GM19455 (cell line): Measurements from ENCODE around the gene GLB1L2.
"Not testable (repeated sequence)": the region's sequence is repeated elsewhere in the genome, so short reads cannot be mapped to it uniquely, and the experiment has no call there.

Experiments
- ATAC-seq: cut with Tn5 transposase; IDR thresholded peaks from one replicate; pipeline ENCODE4 v1.9.1; 2021; ENCODE audit not compliant: unreplicated experiment

Gene GLB1L2, protein sequence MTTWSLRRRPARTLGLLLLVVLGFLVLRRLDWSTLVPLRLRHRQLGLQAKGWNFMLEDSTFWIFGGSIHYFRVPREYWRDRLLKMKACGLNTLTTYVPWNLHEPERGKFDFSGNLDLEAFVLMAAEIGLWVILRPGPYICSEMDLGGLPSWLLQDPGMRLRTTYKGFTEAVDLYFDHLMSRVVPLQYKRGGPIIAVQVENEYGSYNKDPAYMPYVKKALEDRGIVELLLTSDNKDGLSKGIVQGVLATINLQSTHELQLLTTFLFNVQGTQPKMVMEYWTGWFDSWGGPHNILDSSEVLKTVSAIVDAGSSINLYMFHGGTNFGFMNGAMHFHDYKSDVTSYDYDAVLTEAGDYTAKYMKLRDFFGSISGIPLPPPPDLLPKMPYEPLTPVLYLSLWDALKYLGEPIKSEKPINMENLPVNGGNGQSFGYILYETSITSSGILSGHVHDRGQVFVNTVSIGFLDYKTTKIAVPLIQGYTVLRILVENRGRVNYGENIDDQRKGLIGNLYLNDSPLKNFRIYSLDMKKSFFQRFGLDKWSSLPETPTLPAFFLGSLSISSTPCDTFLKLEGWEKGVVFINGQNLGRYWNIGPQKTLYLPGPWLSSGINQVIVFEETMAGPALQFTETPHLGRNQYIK

DNA sequence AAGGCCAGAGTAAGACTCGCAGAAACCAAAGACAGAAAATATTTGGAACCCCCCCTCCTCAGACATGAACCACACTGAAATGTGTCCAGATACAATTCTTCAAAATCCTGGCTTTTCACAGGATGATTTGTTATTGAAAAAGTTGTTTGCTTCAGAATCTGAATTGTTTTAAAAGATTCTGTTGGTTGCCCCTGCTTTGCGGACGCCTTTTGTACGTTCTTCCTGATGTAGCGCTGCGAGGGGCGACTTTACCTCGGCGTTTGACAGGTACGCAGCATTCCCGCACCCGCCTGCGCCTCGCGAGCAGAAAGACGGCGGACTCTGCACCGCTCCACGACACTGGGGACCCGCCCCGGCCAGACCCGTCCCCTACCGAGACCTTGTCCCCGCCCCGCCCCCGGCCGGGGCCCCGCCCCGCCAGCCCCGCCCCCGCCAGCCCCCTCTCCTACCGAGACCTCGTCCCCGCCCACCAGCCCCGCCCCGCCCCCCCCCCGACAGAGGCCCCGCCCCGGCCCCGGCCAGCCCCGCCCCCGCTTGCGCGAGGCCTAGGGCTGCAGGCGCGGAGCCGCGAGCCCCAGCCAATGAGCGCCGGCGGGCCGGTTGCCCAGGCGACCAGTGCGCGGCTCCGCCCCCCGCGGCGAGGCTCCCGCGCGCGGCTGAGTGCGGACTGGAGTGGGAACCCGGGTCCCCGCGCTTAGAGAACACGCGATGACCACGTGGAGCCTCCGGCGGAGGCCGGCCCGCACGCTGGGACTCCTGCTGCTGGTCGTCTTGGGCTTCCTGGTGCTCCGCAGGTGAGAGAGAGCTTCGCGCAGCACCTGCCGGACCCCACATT is at the start of gene GLB1L2:
TSS of gene GLB1L2 (plus strand) at position 635 of the 835 bp plus-strand sequence. CDS start at position 709, 74 bp downstream.
- peak; percentile 58 for ATAC-seq

DNA sequence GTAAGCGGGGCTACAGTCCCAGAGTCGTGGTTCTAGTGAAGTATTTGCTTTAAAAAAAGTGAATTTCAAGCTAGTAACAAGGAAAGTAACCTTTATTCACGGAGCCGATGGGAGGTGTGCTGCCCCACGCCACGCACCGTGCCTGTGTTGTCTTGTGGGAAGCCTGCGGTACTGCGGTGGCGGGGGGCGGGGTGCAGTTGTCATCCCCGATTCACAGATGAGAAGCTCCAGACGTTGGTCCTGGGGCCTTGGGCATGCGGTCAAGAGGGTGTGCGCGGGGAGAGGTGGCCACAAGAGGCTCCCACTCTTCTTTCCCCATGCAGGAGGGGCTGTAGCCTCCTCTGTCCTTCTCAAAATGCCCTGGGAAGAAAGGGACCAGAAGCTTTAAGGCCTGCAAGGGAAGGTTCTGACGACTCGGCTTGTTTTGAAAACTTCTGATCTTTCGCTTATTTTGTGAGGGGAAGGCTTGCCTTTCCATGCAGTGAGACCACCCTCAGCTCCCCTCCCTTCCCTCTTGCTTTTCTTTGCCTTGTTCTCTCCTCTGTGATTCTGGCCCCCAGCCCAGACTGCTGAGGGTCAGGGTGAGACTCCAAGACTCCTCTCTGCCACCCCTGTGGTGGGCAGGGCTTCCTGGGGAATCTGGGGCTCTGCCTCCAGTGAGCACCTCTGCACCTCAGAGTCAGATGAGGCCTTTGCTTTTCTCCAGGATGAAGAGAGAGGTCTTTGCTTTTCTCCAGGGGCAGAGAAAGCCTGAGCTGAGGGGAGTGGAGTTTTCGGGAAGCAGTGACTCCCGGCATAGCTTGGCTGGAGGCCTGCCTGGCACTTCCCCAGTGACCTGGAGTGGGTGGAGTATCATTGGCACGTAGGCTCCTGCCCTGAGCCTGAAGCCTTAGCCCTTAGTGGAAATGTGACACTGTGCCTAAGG is 49.4 kb upstream of the GLB1L2 start:
- no peak for ATAC-seq

DNA sequence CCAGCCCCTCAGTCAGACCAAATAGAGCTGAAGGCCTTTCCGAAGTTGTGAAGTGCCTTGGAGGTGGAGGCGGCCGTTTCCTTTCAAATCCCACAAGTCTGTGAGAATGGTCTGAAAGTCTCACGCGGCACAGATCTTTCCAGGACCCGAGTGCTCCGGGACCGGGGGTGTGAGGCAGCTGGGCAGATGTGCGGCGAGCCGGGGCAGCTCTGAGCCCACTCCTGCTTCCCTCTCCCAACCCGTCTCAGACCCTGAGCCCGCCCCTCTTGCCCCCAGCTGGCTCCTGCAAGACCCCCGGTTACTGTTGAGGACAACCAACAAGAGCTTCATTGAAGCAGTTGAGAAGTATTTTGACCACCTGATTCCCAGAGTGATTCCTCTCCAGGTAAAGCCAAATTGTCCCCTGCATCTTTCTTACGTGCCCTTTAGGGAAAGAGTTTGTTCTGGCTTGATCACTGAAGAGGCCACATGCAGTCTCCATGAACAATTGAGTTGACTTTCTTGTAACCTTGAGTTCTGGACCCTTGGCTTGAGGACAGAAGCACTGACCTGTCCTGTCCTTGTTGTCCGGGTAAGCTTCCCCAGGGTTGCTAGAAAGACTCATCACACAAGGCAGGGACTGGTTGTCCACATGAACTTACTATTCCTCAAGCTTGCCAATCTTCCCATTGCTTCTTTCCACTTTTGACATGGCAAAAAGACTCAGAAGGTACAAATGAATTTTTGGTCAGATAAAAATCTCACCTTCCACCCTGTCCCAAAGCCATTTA is 48.1 kb upstream of the GLB1L2 start:
- no peak for ATAC-seq

DNA sequence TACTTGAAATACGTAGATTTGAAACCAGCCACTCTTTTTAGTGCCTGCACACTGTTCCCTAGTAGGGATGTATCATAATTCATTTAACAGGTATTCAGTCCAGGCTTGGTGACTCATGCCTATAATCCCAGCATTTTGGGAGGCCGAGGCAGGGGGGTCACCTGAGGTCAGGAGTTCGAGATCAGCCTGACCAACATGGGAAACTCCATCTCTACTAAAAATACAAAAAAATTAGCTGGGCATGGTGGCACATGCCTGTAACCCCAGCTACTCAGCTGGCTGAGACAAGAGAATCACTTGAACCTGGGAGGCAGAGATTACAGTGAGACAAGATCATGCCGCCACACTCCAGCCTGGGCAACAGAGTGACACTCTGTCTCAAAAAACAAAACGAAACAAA is 47.4 kb upstream of the GLB1L2 start:
- ATAC-seq = not testable (repeated sequence)

DNA sequence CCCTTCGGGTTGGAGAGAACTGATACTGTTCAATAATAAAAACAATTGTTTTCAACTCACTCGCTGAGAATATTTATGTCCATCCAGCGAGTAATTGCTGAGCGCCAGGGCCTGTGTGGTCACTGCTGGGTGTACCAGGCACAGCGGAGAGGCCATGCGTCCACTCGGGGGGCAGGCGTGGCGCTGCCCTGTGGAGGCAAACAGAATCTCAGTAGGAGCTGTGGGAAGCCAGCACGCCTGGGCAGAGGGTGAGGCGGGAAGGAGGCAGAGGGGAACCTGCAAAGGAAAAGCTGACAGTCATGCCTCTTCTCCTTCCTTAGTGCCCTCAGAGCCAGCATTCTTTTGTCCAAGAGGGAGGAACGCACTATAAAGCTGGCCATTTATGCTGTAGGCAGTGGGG is 44.2 kb upstream of the GLB1L2 start:
- ATAC-seq = no peak

DNA sequence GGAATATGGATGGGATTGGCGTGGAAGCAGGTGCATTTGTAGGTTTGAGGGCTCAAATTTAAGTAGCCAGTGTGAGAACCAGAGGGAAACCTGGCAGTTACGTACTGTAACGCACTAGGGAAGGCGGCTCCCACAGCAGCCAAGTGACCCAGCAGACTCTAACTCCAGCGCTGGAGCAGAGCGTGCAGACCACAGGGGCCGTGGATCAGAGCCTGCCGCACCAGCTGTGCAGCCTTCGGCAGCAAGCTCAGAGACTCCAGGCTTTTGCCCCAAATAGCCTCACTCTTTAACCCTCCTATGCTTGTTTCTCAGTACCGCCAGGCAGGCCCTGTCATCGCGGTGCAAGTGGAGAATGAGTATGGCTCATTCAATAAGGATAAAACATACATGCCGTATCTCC is 43.3 kb upstream of the GLB1L2 start:
- ATAC-seq = no peak

DNA sequence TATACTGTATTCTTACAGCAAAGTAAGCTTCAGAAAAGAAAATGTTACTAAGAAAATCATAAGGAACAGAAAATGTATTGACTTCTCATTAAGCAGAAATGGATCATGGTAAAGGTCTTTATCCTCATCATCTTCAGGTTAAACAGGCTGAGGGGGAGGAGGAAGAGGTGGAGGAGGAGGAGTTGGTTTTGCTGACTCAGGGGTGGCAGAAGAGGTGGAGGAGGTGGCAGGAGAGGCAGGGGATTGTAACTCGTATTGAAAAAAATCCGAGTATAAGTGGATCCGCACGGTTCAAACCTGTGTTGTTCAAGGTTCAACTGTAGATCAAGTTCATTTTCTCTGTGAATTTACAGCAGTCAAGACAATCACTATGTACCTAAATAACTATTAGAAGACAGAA is 42.6 kb upstream of the GLB1L2 start:
- no peak for ATAC-seq

DNA sequence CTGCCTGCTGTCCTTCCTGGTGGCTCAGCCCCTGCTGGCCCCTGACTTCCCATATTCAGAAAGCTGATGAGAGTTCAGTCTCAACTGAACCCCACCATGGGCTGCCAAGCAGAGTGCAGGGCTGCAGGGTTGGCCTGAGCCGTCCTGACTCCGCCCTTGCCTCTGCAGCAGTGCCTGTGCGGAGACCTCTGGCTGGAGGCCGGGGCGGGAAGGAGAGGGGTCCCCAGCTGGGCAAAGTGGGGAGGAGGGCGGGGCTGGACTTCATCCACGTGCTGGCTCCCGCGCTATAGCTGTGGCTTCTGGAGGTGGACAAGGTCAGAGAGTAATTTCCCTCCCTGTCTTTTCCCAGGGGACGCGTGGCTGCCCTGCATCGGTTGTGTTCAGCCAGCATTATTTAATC is 42.0 kb upstream of the GLB1L2 start:
- ATAC-seq = no peak

DNA sequence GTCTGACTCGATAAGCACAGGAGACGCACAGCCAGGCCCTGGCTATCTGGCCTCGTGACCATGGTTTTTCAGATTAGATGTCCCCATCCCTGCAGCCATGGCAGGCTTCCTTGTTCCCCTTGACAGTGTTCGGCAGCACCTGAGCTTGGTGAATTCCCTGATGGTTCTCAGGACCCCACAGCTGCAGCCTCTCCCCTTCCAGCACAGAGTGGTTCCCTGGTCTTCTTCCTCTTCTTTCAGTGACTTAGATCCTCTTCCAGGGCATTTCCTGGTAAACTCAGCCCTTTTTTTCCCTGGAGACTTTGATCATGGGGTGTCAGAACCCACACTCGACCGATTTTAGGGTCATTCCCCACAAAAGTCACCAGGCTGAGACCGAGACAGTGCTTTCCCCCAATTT is 41.1 kb upstream of the GLB1L2 start:
- no peak for ATAC-seq

DNA sequence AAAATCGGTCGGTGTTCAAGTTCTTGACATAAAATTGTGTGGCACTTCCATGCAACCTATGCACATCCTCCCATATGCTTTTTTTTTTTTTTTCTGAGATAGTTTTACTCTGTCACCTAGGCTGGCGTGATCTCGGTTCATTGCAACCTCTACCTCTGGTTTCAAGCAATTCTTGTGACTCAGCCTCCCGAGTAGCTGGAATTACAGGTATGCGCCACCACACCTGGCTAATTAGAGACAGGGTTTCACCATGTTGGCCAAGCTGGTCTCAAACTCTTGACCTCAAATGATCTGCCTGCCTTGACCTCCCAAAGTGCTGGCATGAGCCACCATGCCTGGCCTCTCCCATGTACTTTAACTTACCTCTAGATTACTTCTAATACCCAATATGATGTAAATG is 40.6 kb upstream of the GLB1L2 start:
- no peak for ATAC-seq

DNA sequence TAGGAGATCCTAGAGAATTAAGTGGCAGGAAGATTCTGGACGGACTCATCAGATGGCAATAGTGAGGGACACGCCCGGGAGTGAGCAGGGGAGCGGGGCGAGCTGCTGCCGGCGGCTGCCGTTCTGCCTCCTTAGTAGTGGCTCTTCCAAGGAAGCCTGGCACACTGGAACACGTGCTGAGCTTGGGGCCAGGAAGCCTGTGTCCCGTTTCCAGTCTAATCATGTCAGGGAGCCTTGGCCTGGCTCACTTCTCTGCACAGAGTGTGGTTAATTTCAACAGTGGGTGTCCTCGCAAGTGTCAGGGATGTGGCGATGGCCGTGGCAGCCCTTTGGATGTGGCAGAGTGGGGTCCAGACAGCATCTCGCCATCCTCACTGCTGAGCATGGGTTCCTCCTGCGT is 39.1 kb upstream of the GLB1L2 start:
- ATAC-seq = no peak

DNA sequence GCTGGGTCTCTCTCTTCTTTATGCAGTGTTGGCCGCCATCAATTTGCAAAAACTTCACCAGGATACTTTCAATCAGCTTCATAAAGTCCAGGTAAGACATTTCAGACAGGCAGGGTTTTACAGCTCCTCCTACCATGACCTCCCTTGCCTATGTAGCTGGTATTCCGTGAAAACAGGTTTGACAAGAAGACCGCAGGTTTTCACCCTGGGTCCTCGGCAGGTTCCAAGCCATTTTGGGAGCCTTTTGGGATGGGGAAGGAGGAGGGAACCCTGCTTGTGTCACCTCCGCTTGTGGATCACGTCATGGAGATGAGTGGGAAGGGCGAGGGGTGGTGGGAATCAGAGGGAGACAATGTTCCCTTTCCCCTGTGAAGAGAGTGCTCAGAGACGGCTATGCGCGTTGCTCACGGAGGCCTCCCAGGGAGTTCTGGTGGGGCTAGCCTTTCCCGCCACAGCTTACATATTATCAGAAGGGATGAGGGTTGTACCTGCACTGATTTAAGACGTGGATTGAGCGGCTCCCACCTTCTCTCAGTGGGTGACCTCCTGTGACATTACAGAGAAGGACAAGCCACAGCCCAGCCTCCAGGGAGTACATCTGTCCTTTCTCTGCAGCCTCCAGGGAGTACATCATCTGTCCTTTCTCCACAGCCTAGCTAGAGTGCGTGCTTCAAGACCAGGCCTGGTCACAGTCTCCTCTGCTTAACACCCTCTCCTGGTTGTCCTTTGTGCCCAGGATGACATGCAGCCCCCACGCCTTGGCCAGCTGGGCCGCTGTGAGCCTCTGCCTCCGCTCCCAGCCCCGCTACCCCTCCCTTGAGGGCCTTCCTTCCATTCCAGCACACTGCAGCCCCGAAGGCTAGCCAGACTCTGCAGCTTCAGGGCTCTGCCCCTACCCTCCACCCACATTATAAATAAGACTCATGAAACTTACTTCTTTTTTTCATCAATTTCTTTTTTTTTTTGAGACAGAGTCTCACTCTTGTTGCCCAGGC is 38.4 kb upstream of the GLB1L2 start:
- no peak for ATAC-seq

DNA sequence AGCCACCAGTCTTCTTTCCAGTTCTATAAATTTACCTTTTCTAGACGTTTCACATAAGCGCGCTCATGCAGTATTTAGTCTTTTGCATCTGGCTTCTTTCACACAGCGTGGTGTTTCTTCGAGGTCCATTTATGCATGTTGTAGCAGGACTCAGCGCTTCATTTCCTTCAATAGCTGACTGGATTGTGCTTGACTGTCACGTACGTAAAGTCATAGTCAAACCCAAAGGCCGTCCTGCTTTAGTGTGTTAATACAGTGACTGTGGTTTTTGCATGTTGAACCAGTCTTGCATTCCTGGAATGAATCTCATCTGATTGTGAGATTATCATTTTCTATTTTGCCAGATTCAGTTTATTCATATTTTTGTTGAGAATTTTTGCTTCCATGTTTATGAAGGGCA is 37.1 kb upstream of the GLB1L2 start:
- ATAC-seq = no peak

DNA sequence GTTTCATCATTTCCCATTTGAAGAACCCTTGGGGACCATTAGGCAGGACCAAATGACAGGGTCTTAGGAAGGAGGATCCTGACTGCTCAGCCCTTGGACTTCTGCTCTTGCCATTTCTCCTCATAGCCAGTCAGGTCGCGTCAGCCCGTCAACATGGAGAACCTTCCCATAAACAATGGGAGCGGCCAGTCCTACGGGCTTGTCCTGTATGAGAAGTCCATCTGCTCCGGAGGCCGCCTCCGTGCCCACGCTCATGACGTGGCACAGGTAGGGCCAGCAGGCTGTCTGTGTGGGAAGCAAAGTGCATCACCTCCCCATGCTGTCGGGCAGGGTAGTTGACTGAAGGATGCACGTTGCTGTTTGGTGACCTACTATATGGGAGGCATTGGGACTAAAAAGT is 19.6 kb upstream of the GLB1L2 start:
- ATAC-seq = no peak

DNA sequence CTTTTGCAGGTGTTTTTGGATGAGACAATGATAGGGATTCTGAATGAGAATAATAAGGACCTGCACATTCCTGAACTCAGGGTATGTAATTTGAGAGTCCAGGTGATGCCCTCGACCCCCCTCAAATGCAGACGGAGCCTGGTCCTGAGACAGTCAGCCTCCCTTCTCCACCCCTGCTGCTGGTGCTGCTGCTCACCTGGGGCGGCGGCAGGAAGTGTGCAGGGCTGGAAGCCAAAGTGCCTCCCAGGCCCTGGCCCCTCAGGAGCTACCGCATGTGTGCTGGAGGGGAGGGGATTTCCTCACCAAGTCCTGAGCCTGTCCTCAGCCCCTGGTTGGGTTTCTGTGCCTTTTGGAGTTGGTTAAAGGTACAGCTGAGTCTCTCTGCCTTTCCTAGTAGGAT is 19.0 kb upstream of the GLB1L2 start:
- ATAC-seq = no peak

DNA sequence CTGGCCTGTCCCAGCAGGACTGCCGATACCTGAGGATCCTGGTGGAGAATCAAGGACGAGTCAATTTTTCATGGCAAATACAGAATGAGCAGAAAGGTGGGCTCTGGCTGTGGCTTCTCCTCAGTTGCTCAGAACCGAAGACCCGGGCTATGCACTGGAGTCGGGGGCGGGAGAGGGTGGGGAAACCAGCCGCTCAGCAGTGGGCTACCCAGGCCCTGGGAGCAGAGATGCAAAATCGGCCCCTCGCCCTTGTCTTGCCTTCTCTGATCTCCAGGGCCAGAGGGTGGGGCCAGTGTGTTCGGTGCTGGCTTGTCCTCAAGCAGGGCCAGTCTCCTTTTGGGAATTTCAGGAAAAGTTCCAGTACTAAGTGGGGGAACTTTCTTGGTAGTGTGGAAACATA is 18.4 kb upstream of the GLB1L2 start:
- ATAC-seq = no peak

DNA sequence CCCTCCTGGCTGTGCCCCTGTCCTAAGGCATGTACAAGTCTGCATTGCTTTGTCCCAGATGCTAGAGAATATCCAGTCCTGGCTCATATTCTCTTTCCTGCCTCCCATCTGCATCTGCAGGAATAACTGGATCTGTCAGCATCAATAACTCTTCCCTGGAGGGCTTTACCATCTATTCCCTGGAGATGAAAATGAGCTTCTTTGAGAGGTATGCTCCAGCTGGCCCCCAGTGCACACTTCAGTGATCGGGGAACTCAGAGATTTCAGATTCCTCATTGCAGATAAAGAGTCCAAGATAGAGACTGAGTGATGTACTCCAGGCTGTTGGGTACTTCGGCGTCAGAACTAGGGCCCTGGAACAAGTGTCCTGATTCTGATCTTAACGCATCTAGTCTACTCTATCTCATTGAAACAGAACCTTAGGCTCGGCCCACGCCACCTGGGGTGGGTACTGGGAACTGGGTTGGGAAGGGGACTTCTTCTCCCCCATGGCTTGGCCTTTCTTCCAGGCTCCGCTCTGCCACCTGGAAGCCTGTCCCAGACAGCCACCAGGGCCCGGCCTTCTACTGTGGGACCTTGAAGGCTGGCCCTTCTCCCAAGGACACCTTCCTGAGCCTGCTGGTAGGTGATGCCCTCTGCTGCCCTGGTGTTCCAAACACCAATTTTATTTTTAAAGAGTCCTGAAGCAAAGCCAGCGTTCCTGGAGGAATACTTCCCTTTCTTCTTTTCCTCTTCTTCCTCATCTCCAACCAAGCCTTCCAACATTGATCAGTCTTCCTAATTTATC is 17.8 kb upstream of the GLB1L2 start:
- ATAC-seq = no peak

DNA sequence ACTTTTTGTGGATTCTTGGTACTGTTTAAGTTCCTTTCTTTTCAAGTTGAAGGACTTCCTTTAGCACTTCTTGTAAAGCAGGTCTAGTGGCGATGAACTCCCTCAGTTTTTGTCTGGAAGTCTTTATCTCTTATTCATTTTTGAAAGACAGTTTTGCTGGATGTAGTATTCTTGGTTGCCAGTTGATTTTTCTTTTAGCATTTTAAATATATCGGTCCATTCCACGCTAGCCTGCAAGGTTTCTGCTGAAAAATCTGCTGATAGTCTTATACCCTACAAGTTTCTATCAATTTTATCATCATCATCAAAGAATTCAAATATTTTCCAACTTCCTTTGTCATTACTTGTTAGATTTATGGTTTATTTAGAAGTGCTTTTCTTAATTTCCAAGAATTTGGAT is 14.7 kb upstream of the GLB1L2 start:
- no peak for ATAC-seq
